Gastrocnemius medialis (tissue), 4 donors: ENCODE results near the gene KANSL3. TPM values are rescaled to one million over a fixed set of nuclear protein-coding genes. Genes with fewer than 3 reads are reported as not detected.
A peak's percentile ranks its signal among the peaks of the same experiment; 100 is the strongest.

ENCODE experiments used
- ATAC-seq, 2 donors: fragments of 150-250 bp; one replicate each; pipeline ENCODE4 v1.9.1; 2016
- DNase-seq, 2 donors: peaks; one replicate each; pipeline ENCODE4 v3.0.0-alpha.2; 2019
- H3K27ac ChIP-seq, 4 donors: fragments of 200-600 bp; sonication (generic); 1 replicate in 1 of 4; 2 replicates in 3 of 4; pipeline ENCODE4 v1.5.1; 2016 to 2018; ENCODE audit warnings: mild to moderate bottlenecking in 2 of 4, moderate library complexity in 1 of 4
- H3K27me3 ChIP-seq, 3 donors: fragments of 200-600 bp; sonication (generic) in 2 of 3; 1 replicate in 1 of 3; 2 replicates in 2 of 3; pipeline versions ENCODE4 v1.5.1 to v1.6.0; 2016 to 2019; ENCODE audit warnings: mild to moderate bottlenecking in 1 of 3, moderate library complexity in 1 of 3
- H3K36me3 ChIP-seq, 2 donors: fragments of 200-600 bp; sonication (generic) in 1 of 2; one replicate each; pipeline ENCODE4 v1.5.1; 2017 to 2018
- H3K4me1 ChIP-seq, 2 donors: fragments of 200-600 bp; sonication (generic) in 1 of 2; one replicate each; pipeline ENCODE4 v1.5.1; 2016 to 2017; ENCODE audit warnings: mild to moderate bottlenecking in 2 of 2
- H3K4me3 ChIP-seq, 4 donors: fragments of 200-600 bp; sonication (generic) in 3 of 4; 1 replicate in 1 of 4; 2 replicates in 3 of 4; pipeline ENCODE4 v1.5.1; 2016 to 2019; ENCODE audit warnings: mild to moderate bottlenecking in 2 of 4
- H3K9me3 ChIP-seq, 3 donors: fragments of 200-600 bp; sonication (generic) in 2 of 3; 1 replicate in 1 of 3; 2 replicates in 2 of 3; pipeline ENCODE4 v1.5.1; 2016 to 2019
- CTCF ChIP-seq, 5 experiments: fragments of 450-650 bp in 3 of 5; fragments of 200-600 bp in 2 of 5; sonication (generic) in 2 of 5; IDR thresholded peaks in 4 of 5; conservative IDR thresholded peaks in 1 of 5; 1 replicate in 4 of 5; 2 replicates in 1 of 5; pipeline ENCODE4 v1.5.1; 2016 to 2019; ENCODE audit warnings: antibody characterized with exemption in 5 of 5, mild to moderate bottlenecking in 3 of 5, moderate library complexity in 3 of 5
- POLR2A ChIP-seq, 2 donors: fragments of 450-650 bp; IDR thresholded peaks; one replicate each; pipeline ENCODE4 v1.6.1; 2017; ENCODE audit warnings: antibody characterized with exemption in 2 of 2, mild to moderate bottlenecking in 2 of 2, moderate library complexity in 2 of 2
- in situ Hi-C, 4 donors: fragments of 200-750 bp; cut with MboI; loops; one replicate each; pipeline versions ENCODE4 v1.15.0 to v1.8.0; 2017; ENCODE audit warnings: low sequenced_read_pairs in 4 of 4
- intact Hi-C: fragments of 100-400 bp; cut with DNase I; formaldehyde crosslinking; loops from one replicate; pipeline ENCODE4 v1.15.1; 2023; ENCODE audit warnings: low total_unique reads
- total RNA-seq, 4 donors: library from RNA; depleted of rRNA; stranded (reverse); fragments of >200 nt; gene quantifications; one replicate each; pipeline versions ENCODE4 v1.1.0 to v1.2.3, GENCODE V29; 2016

The KANSL3 gene
- total RNA-seq, 4 donors from 2014 or later: 49.4 to 76.9 (median 60.4) TPM

DNA sequence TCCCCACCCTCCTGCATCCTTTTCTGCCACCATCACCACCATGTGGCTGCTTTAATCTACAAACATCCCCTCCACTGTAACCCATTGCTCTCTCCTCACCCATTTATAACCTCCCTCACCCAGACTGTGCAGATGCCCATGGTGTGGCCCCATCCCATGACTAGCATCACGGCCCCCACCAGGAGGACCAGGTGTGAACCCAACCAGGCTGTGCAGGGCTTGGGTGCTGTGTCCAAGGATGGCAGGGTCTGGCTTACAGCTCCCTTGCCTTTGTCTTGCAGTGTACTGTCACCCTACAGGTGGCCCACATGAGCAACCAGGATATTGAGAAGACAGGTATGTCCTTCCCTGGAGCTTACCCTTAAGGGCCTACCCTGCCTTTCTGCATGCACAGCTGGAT is 11.2 kb upstream of the KANSL3 start:
- no peaks in the 10 kb centered on the region for H3K4me1 ChIP-seq
- no peak overlapping the region for H3K27ac ChIP-seq
- no peaks in the 10 kb centered on the region for H3K27me3 ChIP-seq
- no peak for DNase-seq
- no peaks in the 10 kb centered on the region for H3K9me3 ChIP-seq
- H3K4me3 ChIP-seq: no peak overlapping the region
- H3K36me3 ChIP-seq: no peaks in the 10 kb centered on the region
- TF ChIP-seq POLR2A (IDR thresholded peaks at IDR 0.05): no peak
- no peak for TF ChIP-seq CTCF (IDR thresholded peaks at IDR 0.05 in 4 of 5, conservative IDR thresholded peaks at IDR 0.05 in 1 of 5)
- intact Hi-C loops (no loop called here), in situ Hi-C loops (no loop called here)
- ATAC-seq: no peak

GRCh38 chr2:96648306-96648930 is 10.3 kb upstream of the KANSL3 start:
- Histone ChIP-seq H3K9me3 (no peaks in the 10 kb centered on the region), H3K27ac (no peak overlapping the region), H3K4me3 (no peak overlapping the region), H3K36me3 (no peaks in the 10 kb centered on the region), H3K4me1 (no peaks in the 10 kb centered on the region), H3K27me3 (no peaks in the 10 kb centered on the region)
- DNase-seq: no peak
- ATAC-seq: no peak
- intact Hi-C loops (no loop called here), in situ Hi-C loops (no loop called here)
- TF ChIP-seq POLR2A (IDR thresholded peaks at IDR 0.05): no peak
- no peak for TF ChIP-seq CTCF (IDR thresholded peaks at IDR 0.05 in 4 of 5, conservative IDR thresholded peaks at IDR 0.05 in 1 of 5)

DNA sequence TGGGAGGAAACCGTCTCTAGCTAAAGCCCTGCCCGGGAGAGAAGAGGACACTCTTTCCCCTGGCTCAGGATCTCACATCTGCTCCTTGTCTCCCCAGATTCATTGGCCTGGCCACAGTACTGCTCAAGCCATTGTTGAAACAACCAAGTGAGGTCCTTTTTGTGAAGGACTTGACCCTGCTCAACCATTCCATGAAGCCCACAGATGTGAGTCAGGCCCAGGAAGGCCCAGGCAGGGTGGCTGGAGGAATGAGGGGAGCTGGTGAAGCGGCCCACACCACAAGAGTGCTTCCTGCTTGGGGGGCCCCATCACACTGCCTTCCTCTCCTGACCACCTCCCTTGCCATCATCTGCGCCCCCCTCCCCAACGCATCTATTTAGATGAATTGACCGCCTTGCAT is 9.6 kb upstream of the KANSL3 start:
- ATAC-seq: no peak
- TF ChIP-seq POLR2A (IDR thresholded peaks at IDR 0.05) (no peak), CTCF (IDR thresholded peaks at IDR 0.05 in 4 of 5, conservative IDR thresholded peaks at IDR 0.05 in 1 of 5) (no peak)
- in situ Hi-C loops: no loop called here

DNA sequence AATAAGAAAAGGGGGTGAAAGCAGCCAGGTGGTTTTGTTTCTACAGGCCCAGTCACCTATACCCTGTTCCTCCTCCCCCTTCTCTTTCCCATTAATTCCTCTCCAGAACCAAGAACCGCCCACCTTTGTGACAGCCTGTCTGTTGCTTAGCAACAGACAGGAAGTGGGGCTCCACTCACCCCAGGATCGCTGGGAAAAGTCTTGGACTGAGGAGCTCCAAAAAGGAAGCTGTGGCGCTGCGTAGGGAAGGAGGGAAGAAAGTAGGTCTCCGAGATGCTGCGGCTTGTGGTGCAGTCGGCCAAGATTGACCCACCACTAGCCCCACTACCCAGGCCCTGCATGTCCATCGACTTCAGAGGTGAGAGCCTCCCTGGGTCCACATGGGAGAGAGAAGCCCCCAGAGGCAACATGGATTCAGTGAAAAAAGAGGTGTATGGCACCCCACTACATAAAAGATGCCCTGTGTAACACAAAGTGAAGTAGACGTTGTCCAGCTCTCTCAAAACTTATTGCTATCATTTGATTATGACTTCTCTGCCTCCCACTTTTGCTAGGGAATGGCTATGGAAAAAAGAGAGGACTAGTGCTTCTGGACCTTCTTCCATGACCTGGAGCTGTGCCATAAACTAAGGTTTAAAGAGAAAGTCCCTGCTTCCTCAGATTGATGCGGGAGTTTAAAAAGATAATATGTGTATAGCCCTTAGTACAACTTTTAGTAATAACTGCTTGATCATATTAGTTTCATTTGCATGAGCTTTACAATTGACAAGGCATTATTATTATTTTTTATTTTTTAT is 4.7 kb upstream of the KANSL3 start, which contains the start of gene FER1L5:
TSS of gene FER1L5 (plus strand) at position 201 of the 797 bp plus-strand sequence. CDS start at position 274, 73 bp downstream.
- no peaks in the 10 kb centered on the region for H3K27me3 ChIP-seq
- no peak for TF ChIP-seq POLR2A (IDR thresholded peaks at IDR 0.05)
- no peak for TF ChIP-seq CTCF (IDR thresholded peaks at IDR 0.05 in 4 of 5, conservative IDR thresholded peaks at IDR 0.05 in 1 of 5)
- no peak within 1 kb of the TSS for H3K27ac ChIP-seq
- ATAC-seq (no peak), DNase-seq (no peak)
- intact Hi-C loops: no loop called here
- no peaks in the 10 kb centered on the region for H3K36me3 ChIP-seq
- in situ Hi-C loops: no loop called here
- H3K9me3 ChIP-seq: no peaks in the 10 kb centered on the region
- H3K4me1 ChIP-seq: peaks cover 0 to 4% of the 10 kb centered on the region in 2 donors
- peak within 1 kb of the TSS in 1 of 4 donors; percentile 17 for H3K4me3 ChIP-seq

More for the DNA sequence above, 9.6 kb upstream of the KANSL3 start:
- Histone ChIP-seq H3K27ac (no peak overlapping the region), H3K36me3 (no peaks in the 10 kb centered on the region), H3K27me3 (no peaks in the 10 kb centered on the region), H3K9me3 (no peaks in the 10 kb centered on the region), H3K4me3 (no peak overlapping the region), H3K4me1 (no peaks in the 10 kb centered on the region)
- intact Hi-C loops: no loop called here
- DNase-seq: no peak
